Measurements from ENCODE around the gene GPR37. TPM values are rescaled to one million over a fixed set of nuclear protein-coding genes. Genes with fewer than 3 reads are reported as not detected.

The GPR37 gene
- total RNA-seq, 2 donors from 2014 or later = 0.19 to 0.29 TPM

Other genes starting within 250 kb of the GPR37 start
- gene POT1, start 164.0 kb upstream of the GPR37 start, total RNA-seq = 10 to 100 TPM; 17.0 to 23.6 TPM